Tibial nerve (tissue), 4 donors: ENCODE measurements around the gene RGS1. TPM values are rescaled to one million over a fixed set of nuclear protein-coding genes. Genes with fewer than 3 reads are reported as not detected.

Experiments
- DNase-seq, 2 donors: peaks; one replicate each; pipeline ENCODE4 v3.0.0-alpha.2; 2019; ENCODE audit warnings: low spot score in 2 of 2
- H3K27ac ChIP-seq, 4 donors: fragments of 200-600 bp; sonication (generic) in 3 of 4; one replicate each; pipeline ENCODE4 v1.5.1; 2017 to 2019; ENCODE audit warnings: mild to moderate bottlenecking in 1 of 4
- H3K27me3 ChIP-seq, 2 donors: fragments of 200-600 bp; sonication (generic) in 1 of 2; one replicate each; pipeline versions ENCODE4 v1.5.1 to v1.6.0; 2017 to 2019
- H3K36me3 ChIP-seq, 3 donors: fragments of 200-600 bp; sonication (generic); one replicate each; pipeline ENCODE4 v1.5.1; 2018 to 2019
- H3K4me1 ChIP-seq, 4 donors: fragments of 200-600 bp; sonication (generic) in 3 of 4; one replicate each; pipeline ENCODE4 v1.5.1; 2017 to 2019
- H3K4me3 ChIP-seq, 4 donors: fragments of 200-600 bp; sonication (generic) in 3 of 4; one replicate each; pipeline ENCODE4 v1.5.1; 2017 to 2019; ENCODE audit warnings: mild to moderate bottlenecking in 1 of 4, moderate library complexity in 1 of 4
- H3K9me3 ChIP-seq, 4 donors: fragments of 200-600 bp; sonication (generic) in 3 of 4; one replicate each; pipeline ENCODE4 v1.5.1; 2017 to 2019
- EP300 ChIP-seq, 2 donors: sonication (generic); formaldehyde crosslinking; IDR thresholded peaks; one replicate each; pipeline ENCODE4 v1.6.1; 2017; ENCODE audit warnings: antibody characterized with exemption in 2 of 2, mild to moderate bottlenecking in 1 of 2
- POLR2A ChIP-seq, 2 donors: fragments of 450-650 bp; IDR thresholded peaks; one replicate each; pipeline ENCODE4 v1.6.1; 2017; ENCODE audit warnings: antibody characterized with exemption in 2 of 2, mild to moderate bottlenecking in 2 of 2, moderate library complexity in 2 of 2
- WGBS, 2 donors: methylation state at CpG; one replicate each; pipeline ENCODE4 v1.1.5; 2018; 5-methylcytosine and 5-hydroxymethylcytosine counted together
- total RNA-seq, 4 donors: library from RNA; depleted of rRNA; stranded (reverse); fragments of >200 nt; gene quantifications; one replicate each; pipeline ENCODE4 v1.1.0, GENCODE V29; 2016
- TF ChIP-seq, protein P1 (sequence below), 5 experiments: fragments of 200-600 bp in 3 of 5; fragments of 450-650 bp in 2 of 5; sonication (generic) in 3 of 5; IDR thresholded peaks; one replicate each; pipeline ENCODE4 v1.5.1; 2016 to 2019; ENCODE audit warnings: antibody characterized with exemption in 5 of 5, mild to moderate bottlenecking in 3 of 5, moderate library complexity in 2 of 5

RGS1 gene
- total RNA-seq, 4 donors from 2014 or later = 142 to 489 (median 195) TPM

DNA sequence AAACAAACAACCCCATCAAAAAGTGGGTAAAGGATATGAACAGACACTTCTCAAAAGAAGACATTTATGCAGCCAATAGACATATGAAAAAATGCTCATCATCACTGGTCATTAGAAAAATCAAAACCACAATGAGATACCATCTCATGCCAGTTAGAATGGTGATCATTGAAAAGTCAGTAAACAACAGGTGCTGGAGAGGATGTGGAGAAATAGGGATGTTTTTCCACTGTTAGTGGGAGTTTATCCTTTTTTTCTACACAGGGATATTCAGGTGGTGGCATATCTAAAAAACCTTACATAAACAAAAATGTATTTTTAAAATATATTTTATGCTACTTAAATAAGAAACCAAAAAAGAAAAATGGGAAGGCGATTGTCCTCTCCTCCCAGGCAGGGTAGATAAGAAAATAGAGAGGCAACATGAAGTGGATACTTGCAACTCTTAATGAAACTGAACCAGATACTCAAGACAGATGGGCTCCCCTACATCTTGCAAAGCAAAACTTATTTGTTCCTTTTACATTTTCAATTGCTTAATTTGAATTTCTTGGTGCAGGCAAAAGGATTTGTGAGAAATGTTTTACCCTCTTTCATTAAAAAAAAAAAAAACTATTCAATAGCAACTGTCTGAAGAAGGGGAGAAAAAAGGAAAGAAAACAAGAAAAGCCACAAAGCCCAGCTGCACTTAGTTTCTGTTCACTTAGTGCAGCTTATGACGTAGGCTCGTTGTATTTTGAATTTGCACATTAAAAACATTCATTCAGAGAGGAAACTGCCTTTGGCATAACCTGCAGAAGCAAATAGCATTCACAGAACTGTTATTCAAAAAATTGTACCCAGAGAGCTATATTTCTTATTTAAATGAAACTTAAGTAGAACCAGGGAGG is 36.9 kb upstream of the RGS1 start:
- peak overlapping the region in 3 of 4 donors; percentile 52 to 78 (median 70) for H3K27ac ChIP-seq
- peak in 1 of 2 donors; percentile 20 for TF ChIP-seq EP300 (IDR thresholded peaks at IDR 0.05)
- TF ChIP-seq, protein P1, sequence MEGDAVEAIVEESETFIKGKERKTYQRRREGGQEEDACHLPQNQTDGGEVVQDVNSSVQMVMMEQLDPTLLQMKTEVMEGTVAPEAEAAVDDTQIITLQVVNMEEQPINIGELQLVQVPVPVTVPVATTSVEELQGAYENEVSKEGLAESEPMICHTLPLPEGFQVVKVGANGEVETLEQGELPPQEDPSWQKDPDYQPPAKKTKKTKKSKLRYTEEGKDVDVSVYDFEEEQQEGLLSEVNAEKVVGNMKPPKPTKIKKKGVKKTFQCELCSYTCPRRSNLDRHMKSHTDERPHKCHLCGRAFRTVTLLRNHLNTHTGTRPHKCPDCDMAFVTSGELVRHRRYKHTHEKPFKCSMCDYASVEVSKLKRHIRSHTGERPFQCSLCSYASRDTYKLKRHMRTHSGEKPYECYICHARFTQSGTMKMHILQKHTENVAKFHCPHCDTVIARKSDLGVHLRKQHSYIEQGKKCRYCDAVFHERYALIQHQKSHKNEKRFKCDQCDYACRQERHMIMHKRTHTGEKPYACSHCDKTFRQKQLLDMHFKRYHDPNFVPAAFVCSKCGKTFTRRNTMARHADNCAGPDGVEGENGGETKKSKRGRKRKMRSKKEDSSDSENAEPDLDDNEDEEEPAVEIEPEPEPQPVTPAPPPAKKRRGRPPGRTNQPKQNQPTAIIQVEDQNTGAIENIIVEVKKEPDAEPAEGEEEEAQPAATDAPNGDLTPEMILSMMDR (IDR thresholded peaks at IDR 0.05) = no peak
- no peak for DNase-seq
- no peaks in the 10 kb centered on the region for H3K27me3 ChIP-seq
- no peak overlapping the region for H3K4me3 ChIP-seq
- H3K4me1 ChIP-seq = peaks cover 3 to 23% (median 10%) of the 10 kb centered on the region in 4 donors
- WGBS, 2 donors = 28 to 35% methylated on average over 3 of the region's 3 CpGs
- no peaks in the 10 kb centered on the region for H3K36me3 ChIP-seq
- no peaks in the 10 kb centered on the region for H3K9me3 ChIP-seq

DNA sequence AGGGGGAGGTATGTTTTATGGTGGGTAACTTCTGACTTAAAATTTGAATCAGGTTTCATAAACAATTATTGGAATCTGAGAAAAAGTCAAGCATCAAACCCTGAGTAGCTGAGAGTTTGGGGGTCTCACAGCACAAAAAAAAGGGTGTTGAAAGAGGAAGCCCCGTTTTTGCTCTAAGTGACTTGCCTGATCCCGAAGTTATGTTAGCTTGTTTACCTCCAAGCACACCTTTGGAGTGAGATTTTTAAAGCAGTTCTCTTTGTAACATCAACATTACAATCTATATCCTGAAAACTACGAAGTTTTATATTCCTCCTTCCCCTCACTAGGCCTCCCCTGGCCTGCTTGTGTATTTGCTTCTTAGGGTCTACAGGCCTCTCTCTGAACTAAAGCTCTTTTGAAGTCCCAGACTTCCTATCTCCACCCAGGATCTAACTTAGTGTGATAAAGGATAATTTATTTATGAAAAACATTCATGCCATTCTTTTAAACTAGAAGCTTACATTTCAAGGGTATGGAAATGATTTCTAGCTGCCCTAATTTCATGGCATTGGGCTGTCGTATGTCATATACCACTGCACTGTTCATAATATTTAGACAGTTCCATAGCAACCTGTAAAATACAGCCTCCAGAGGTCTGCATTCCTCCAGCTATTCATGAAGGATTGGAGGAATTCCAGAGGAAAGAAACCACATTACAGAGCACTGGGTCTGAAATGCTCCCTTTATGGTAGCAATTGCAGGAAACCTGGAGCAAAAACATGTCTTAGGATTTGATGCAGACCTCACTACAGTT is 36.1 kb upstream of the RGS1 start:
- no peaks in the 10 kb centered on the region for H3K36me3 ChIP-seq
- H3K4me1 ChIP-seq = peaks cover 3 to 24% (median 10%) of the 10 kb centered on the region in 4 donors
- peak overlapping the region; percentile 22 to 78 (median 61) for H3K27ac ChIP-seq
- no peaks in the 10 kb centered on the region for H3K9me3 ChIP-seq
- no peak overlapping the region for H3K4me3 ChIP-seq
- H3K27me3 ChIP-seq = no peaks in the 10 kb centered on the region
- DNase-seq = no peak
- WGBS, 2 donors = 30 to 32% methylated on average over 4 of the region's 4 CpGs
- TF ChIP-seq, protein P1 (IDR thresholded peaks at IDR 0.05) = no peak
- TF ChIP-seq EP300 (IDR thresholded peaks at IDR 0.05) (no peak), POLR2A (IDR thresholded peaks at IDR 0.05) (no peak)

DNA sequence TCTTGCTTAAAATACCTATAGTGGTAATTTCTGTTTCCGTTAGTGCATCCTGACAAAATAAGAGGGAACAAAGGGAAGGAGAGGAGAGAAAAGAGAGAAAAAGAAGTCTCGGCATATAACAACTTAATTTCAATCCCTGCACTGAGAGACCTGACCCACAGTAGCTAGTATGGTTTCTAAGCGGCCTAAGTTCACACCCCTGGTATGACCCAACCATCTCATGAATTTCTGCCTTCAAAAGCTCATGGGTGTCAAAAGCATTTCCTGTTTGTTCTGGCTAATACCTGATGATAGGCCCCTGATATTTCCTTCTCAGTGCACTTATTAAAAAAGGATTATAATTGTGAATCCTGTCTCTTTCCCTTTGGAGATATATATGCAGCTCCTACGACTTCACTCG is 32.1 kb upstream of the RGS1 start:
- Histone ChIP-seq H3K4me3 (no peak overlapping the region), H3K36me3 (no peaks in the 10 kb centered on the region), H3K9me3 (no peaks in the 10 kb centered on the region), H3K27ac (no peak overlapping the region), H3K4me1 (peaks cover 3 to 30% (median 12%) of the 10 kb centered on the region in 4 donors), H3K27me3 (no peaks in the 10 kb centered on the region)
- no peak for DNase-seq
- 86 to 89% methylated on average over 5 of the region's 5 CpGs for WGBS, 2 donors
- TF ChIP-seq EP300 (IDR thresholded peaks at IDR 0.05) = no peak
- no peak for TF ChIP-seq POLR2A (IDR thresholded peaks at IDR 0.05)

DNA sequence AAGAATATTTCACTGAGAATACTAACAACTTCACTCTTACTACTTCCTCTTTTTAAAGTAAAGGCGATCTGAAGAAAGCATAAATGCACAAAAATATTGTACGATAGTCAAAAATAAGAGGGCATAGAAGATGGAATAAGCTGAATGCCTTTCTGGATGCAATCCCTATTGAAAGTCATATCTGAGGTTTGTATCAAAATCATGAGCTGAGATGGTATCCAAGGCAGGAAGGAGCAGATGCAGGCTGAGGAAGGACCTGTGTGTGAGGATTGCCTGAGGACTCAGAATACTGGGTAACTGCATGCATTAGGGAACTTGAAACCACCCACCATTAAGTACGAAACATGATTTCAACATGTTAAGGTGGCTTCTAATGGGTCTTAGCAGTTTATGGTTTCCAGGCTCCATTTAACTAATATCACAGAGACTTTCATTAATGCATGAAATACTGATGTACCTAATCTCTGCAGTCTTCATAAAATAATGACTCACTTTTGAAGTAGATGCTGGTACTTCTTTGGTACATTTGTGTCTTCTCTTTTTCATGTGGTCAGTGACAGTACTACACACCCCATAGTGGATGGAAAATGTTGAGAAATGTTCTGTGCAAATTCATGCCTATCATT is 29.6 kb upstream of the RGS1 start:
- H3K36me3 ChIP-seq = no peaks in the 10 kb centered on the region
- WGBS, 2 donors = 89 to 91% methylated on average over 3 of the region's 3 CpGs
- H3K27me3 ChIP-seq = no peaks in the 10 kb centered on the region
- peaks cover 0 to 12% (median 2%) of the 10 kb centered on the region in 4 donors for H3K4me1 ChIP-seq
- DNase-seq = no peak
- H3K4me3 ChIP-seq = no peak overlapping the region
- no peaks in the 10 kb centered on the region for H3K9me3 ChIP-seq
- TF ChIP-seq, protein P1 (IDR thresholded peaks at IDR 0.05) = peak in 3 of 5 experiments; percentile 13 to 21 (median 20)
- TF ChIP-seq POLR2A (IDR thresholded peaks at IDR 0.05) = no peak
- H3K27ac ChIP-seq = peak overlapping the region in 1 of 4 donors; percentile 2

DNA sequence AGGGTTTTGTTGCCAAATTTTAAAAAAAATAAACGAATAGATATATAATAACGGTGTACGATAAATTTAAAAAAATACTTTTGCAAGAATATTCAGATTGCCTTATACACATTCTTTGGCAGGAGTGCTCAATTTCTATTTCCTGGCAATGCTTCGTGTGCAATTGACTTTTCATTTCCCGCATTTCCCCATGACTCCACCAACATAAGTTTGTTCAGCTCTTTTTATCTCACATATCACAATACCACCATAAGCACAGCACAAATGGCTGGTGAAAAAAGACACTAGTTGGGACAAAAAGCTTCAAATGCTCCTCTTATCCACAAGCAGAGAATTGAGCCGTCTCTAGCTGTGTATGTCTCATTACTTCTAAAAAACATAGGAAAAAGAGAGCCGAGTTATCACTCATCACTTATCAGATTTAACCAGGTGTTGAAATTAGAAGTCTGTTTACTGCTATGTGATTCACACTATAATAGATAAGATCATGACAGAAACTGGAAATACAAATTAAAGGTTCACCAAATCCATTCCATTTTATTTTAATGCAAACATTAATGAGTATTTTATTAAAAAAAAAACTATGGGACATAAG is 28.9 kb upstream of the RGS1 start:
- no peak for DNase-seq
- Histone ChIP-seq H3K9me3 (no peaks in the 10 kb centered on the region), H3K27ac (no peak overlapping the region), H3K4me3 (no peak overlapping the region), H3K27me3 (no peaks in the 10 kb centered on the region), H3K36me3 (no peaks in the 10 kb centered on the region), H3K4me1 (peaks cover 0 to 12% (median 5%) of the 10 kb centered on the region in 4 donors)
- TF ChIP-seq EP300 (IDR thresholded peaks at IDR 0.05) = no peak
- WGBS, 2 donors = 66 to 69% methylated on average over 7 of the region's 7 CpGs
